NCI-H187 treated with DMSO at 0.1 percent for 48 hours (cell line): ENCODE data around the gene CHST8.
"Not testable (repeated sequence)": the region's sequence is repeated elsewhere in the genome, so short reads cannot be mapped to it uniquely, and the experiment has no call there.

Experiments
- DNase-seq: peaks from one replicate; lab custom pipeline; 2025; lab: John Stamatoyannopoulos, UW

Gene CHST8

GRCh38 chr19:33621811-33622504, at the start of gene CHST8:
CHST8 (plus strand) TSS chr19:33621953; CDS start chr19:33689262, 67,309 bp downstream.
- no peak for DNase-seq

GRCh38 chr19:33572929-33573328, 48.8 kb upstream of the CHST8 start:
- no peak for DNase-seq

GRCh38 chr19:33574824-33575223, 46.9 kb upstream of the CHST8 start:
- no peak for DNase-seq

- DNase-seq = no peak
Measured at GRCh38 chr19:33578697-33579096, 43.1 kb upstream of the CHST8 start.

GRCh38 chr19:33580026-33580644, 41.6 kb upstream of the CHST8 start:
- DNase-seq = no peak

- no peak for DNase-seq
Measured at GRCh38 chr19:33580645-33581037, 41.1 kb upstream of the CHST8 start.

- no peak for DNase-seq
Measured at GRCh38 chr19:33582914-33583313, 38.8 kb upstream of the CHST8 start.

GRCh38 chr19:33587150-33587549, 34.6 kb upstream of the CHST8 start:
- no peak for DNase-seq

- no peak for DNase-seq
Measured at GRCh38 chr19:33590224-33590623, 31.5 kb upstream of the CHST8 start.

GRCh38 chr19:33595783-33596182, 26.0 kb upstream of the CHST8 start:
- no peak for DNase-seq

GRCh38 chr19:33601583-33601982, 20.2 kb upstream of the CHST8 start:
- DNase-seq = no peak

- no peak for DNase-seq
Measured at GRCh38 chr19:33602576-33603204, 19.1 kb upstream of the CHST8 start.

GRCh38 chr19:33603377-33603776, 18.4 kb upstream of the CHST8 start:
- no peak for DNase-seq

GRCh38 chr19:33604651-33605050, 17.1 kb upstream of the CHST8 start:
- DNase-seq = no peak

- DNase-seq = not testable (repeated sequence)
Measured at GRCh38 chr19:33605803-33606295, 15.9 kb upstream of the CHST8 start.

- DNase-seq = no peak
Measured at GRCh38 chr19:33606556-33606955, 15.2 kb upstream of the CHST8 start.

- no peak for DNase-seq
Measured at GRCh38 chr19:33609353-33609752, 12.4 kb upstream of the CHST8 start.

- no peak for DNase-seq
Measured at GRCh38 chr19:33610588-33610987, 11.2 kb upstream of the CHST8 start.

GRCh38 chr19:33612928-33613619, 8.7 kb upstream of the CHST8 start:
- DNase-seq = no peak

GRCh38 chr19:33613620-33614000, 8.1 kb upstream of the CHST8 start:
- no peak for DNase-seq

GRCh38 chr19:33616346-33616745, 5.4 kb upstream of the CHST8 start:
- no peak for DNase-seq

GRCh38 chr19:33616857-33617256, 4.9 kb upstream of the CHST8 start:
- DNase-seq = no peak

- DNase-seq = not testable (repeated sequence)
Measured at GRCh38 chr19:33618363-33618762, 3.4 kb upstream of the CHST8 start.
